IgD-negative memory B cell (primary cell): ENCODE data around the gene BRD4. TPM values are rescaled to one million over a fixed set of nuclear protein-coding genes. Genes with fewer than 3 reads are reported as not detected.
A peak's percentile ranks its signal among the peaks of the same experiment; 100 is the strongest.

Experiments
- H3K27ac Mint-ChIP-seq, 3 donors: one replicate each; pipeline ENCODE4 v1.8.0; 2020 to 2022; ENCODE audit warnings: mild to moderate bottlenecking in 3 of 3, mixed read lengths in 3 of 3, moderate library complexity in 1 of 3
- H3K27me3 Mint-ChIP-seq: one replicate; pipeline ENCODE4 v1.8.0; 2021; ENCODE audit warnings: mixed read lengths
- H3K36me3 Mint-ChIP-seq: one replicate; pipeline ENCODE4 v1.8.0; 2020; ENCODE audit warnings: mild to moderate bottlenecking, mixed read lengths
- H3K4me1 Mint-ChIP-seq, 3 donors: one replicate each; pipeline ENCODE4 v1.8.0; 2020 to 2022; ENCODE audit warnings: mixed read lengths in 3 of 3, mild to moderate bottlenecking in 1 of 3
- H3K4me3 Mint-ChIP-seq, 4 donors: one replicate each; pipeline ENCODE4 v1.8.0; 2020 to 2022; ENCODE audit warnings: mild to moderate bottlenecking in 4 of 4, mixed read lengths in 4 of 4, moderate library complexity in 3 of 4
- H3K9me3 Mint-ChIP-seq, 3 donors: one replicate each; pipeline ENCODE4 v1.8.0; 2020 to 2021; ENCODE audit warnings: mixed read lengths in 3 of 3, mild to moderate bottlenecking in 1 of 3
- polyA plus RNA-seq: library from polyadenylated mRNA; unstranded; fragments of 300-500 nt; fragmentation: Illumina TruSeq; gene quantifications from one replicate; pipeline ENCODE4 v1.2.3, GENCODE V29; 2021

BRD4 gene
- polyA plus RNA-seq, 1 donor from 2014 or later: 20.5 TPM

DNA sequence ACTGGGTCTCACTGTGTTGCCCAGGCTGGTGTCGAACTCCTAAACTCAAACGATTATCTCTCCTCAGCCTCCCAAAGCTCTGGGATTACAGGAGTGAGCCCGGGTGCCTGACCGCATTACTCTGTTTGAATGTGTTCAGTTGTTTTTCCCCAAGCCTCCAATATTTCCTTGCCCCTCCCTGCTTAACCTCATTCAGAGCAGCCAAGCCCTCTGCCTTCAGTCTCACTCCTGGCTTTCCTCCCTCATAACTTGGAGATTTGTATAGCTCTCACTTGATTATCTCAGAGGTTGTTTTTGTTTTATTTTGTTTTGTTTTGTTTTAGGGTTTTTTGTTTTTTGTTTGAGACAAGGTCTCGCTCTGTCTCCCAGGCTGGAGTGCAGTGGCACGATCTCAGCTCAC lies 111.5 kb downstream of the BRD4 start:
- Mint-ChIP-seq H3K4me1 (peaks cover 0 to 7% (median 6%) of the 10 kb centered on the region in 3 donors), H3K27ac (peak overlapping the region in 2 of 3 donors; percentile 30 to 80), H3K36me3 (peaks cover 1% of the 10 kb centered on the region), H3K9me3 (no peaks in the 10 kb centered on the region), H3K4me3 (peak overlapping the region in 1 of 4 donors; percentile 26), H3K27me3 (peaks cover 15% of the 10 kb centered on the region)

DNA sequence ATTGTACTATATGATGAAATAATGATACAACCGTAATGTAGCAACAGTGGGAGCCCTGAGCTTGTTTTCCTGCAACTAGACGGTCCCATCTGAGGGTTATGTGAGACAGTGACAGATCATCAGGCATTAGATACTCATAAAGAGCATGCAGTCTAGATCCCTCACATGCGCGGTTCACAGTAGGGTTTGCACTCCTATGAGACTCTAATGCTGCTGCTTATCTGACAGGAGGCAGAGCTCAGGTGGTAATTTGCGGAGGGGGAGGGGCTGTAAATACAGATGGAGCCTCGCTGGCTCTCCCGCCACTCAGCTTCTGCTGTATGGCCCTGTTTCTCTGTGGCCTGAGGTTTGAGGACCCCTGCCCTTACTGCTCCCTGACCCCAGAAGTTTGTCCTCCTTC lies 113.8 kb downstream of the BRD4 start:
- no peaks in the 10 kb centered on the region for H3K9me3 Mint-ChIP-seq
- peaks cover 1% of the 10 kb centered on the region for H3K36me3 Mint-ChIP-seq
- peaks cover 9% of the 10 kb centered on the region for H3K27me3 Mint-ChIP-seq
- no peak overlapping the region for H3K4me3 Mint-ChIP-seq
- H3K4me1 Mint-ChIP-seq: peaks cover 0 to 5% (median 3%) of the 10 kb centered on the region in 3 donors
- H3K27ac Mint-ChIP-seq: peak overlapping the region in 1 of 3 donors; percentile 86

DNA sequence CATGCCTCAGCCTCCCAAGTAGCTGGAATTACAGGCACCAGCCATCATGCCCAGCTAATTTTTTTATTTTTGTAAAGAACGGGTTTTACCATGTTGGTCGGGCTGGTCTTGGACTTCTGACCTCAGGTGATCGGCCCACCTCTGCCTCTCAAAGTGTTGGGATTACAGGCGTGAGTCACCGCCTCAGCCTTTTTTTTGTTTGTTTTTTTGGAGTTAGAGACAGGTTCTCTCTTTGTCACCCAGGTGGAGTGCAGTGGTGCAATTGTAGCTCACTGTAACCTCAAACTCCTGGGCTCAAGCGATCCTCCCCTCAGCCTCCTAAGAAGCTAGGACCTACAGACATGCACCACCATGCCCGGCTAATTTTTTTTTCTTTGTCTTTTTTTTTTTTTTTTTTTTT lies 116.0 kb downstream of the BRD4 start:
- H3K36me3 Mint-ChIP-seq: peaks cover 1% of the 10 kb centered on the region
- H3K9me3 Mint-ChIP-seq: no peaks in the 10 kb centered on the region
- H3K27me3 Mint-ChIP-seq: peaks cover 2% of the 10 kb centered on the region
- H3K4me1 Mint-ChIP-seq: no peaks in the 10 kb centered on the region
- no peak overlapping the region for H3K4me3 Mint-ChIP-seq
- no peak overlapping the region for H3K27ac Mint-ChIP-seq

DNA sequence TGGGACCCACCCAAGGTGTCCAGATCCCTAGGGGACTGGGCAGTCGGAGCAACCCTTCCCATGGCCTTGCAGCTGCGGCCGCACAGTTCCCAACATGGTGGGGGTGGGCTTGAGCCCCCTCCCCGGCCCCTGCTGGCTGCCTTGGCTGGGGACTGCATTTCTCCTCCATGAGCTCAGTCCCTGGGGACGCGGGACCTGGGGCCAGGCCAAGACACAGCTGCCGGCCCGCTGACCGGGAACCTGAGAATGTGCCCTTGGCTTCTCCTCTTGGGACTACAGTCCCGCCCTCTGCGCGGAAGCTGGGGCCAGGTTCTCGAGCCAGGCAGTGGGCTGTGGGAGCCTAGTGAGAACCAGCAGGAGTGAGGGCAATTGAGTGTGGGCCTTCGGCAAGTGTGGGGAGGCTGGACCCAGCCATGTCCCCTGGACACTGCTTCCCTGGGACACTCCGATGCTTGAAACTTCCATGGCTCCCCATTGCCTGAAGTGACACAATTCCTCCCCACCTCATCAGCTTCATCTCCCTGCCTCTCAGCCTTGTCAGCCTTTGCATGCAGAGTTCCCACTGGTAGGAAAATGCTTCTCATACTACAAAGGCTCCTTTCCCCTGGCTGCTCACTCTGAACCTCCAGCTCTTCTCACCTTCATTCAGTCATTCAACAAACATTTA lies 118.5 kb downstream of the BRD4 start:
- Mint-ChIP-seq H3K4me3 (no peak overlapping the region), H3K27me3 (peaks cover 2% of the 10 kb centered on the region), H3K36me3 (no peaks in the 10 kb centered on the region), H3K9me3 (no peaks in the 10 kb centered on the region), H3K4me1 (no peaks in the 10 kb centered on the region), H3K27ac (no peak overlapping the region)

DNA sequence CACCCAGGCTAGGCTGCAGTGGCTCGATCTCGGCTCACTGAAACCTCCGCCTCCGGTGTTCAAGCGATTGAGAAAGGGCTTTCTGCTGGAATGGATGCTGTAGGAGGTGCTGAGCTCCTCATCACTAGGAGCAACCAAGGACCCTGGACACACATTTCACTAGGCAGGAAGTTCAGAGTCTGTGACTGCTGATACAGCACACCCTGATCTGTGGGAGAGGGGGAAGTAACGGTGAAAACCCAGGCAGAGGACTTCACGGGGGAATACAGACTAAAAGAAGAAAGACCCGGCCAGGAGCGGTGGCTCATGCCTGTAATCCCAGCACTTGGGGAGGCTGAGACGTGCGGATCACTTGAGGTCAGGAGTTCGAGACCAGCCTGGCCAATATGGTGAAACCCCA lies 119.6 kb downstream of the BRD4 start:
- H3K36me3 Mint-ChIP-seq: no peaks in the 10 kb centered on the region
- H3K4me1 Mint-ChIP-seq: no peaks in the 10 kb centered on the region
- H3K9me3 Mint-ChIP-seq: no peaks in the 10 kb centered on the region
- H3K27ac Mint-ChIP-seq: no peak overlapping the region
- H3K27me3 Mint-ChIP-seq: peaks cover 3% of the 10 kb centered on the region
- H3K4me3 Mint-ChIP-seq: no peak overlapping the region

DNA sequence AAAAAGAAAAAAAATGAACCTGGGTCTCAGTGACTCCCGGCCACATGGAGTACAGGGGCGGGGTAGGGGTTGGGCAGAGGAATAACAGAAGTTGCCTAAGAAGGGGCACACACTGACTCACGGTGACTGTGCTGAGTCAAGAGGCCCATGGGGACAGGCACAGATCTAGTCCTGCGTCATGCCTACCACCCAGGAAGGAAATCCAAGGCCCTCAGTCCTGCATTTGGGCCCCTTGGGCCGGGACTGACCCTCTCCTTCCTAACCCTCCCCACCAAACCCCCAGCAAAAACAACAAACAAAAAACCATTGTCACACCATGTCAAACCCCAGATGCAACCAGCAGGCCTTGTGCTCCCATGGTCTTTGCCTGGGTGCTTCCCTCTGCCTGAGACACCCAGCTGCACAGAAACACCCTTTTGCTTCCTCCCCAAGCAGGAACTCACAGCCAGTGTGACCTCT lies 122.0 kb downstream of the BRD4 start:
- Mint-ChIP-seq H3K36me3 (no peaks in the 10 kb centered on the region), H3K27ac (no peak overlapping the region), H3K4me3 (no peak overlapping the region), H3K4me1 (no peaks in the 10 kb centered on the region), H3K9me3 (peaks cover 0 to 4% (median 0%) of the 10 kb centered on the region in 3 donors), H3K27me3 (peaks cover 7% of the 10 kb centered on the region)

DNA sequence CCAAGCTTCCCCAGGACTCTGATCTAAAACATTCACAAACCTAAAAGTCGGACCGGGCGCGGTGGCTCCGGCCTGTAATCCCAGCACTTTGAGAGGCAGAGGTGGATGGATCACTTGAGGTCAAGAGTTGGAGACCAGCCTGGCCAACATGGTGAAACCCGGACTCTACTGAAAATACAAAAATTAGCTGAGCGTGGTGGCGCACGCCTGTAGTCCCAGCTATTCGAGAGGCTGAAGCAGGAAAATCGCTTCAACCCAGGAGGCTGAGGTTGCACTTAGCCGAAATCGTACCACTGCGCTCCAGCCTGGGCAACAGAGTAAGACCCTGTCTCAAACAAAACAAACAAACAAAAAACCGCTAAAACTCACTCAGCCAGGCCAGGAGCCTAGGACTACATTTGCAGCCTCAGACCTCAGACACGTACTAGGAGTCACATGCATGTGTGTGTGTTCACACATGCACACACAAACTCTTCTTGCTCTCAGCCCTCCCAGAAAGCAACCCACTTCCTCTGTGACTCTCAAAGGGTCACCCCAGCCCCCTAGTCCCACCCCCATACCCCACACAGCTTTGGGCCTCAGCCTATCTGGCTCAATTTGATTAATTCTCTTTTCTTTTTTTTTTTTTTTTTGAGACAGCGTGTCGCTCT lies 130.8 kb downstream of the BRD4 start:
- Mint-ChIP-seq H3K27me3 (peaks cover 53% of the 10 kb centered on the region), H3K9me3 (peaks cover 0 to 7% (median 0%) of the 10 kb centered on the region in 3 donors), H3K27ac (no peak overlapping the region), H3K4me1 (peaks cover 0 to 11% (median 4%) of the 10 kb centered on the region in 3 donors), H3K4me3 (peak overlapping the region in 3 of 4 donors; percentile 43 to 72 (median 46)), H3K36me3 (peaks cover 2% of the 10 kb centered on the region)

DNA sequence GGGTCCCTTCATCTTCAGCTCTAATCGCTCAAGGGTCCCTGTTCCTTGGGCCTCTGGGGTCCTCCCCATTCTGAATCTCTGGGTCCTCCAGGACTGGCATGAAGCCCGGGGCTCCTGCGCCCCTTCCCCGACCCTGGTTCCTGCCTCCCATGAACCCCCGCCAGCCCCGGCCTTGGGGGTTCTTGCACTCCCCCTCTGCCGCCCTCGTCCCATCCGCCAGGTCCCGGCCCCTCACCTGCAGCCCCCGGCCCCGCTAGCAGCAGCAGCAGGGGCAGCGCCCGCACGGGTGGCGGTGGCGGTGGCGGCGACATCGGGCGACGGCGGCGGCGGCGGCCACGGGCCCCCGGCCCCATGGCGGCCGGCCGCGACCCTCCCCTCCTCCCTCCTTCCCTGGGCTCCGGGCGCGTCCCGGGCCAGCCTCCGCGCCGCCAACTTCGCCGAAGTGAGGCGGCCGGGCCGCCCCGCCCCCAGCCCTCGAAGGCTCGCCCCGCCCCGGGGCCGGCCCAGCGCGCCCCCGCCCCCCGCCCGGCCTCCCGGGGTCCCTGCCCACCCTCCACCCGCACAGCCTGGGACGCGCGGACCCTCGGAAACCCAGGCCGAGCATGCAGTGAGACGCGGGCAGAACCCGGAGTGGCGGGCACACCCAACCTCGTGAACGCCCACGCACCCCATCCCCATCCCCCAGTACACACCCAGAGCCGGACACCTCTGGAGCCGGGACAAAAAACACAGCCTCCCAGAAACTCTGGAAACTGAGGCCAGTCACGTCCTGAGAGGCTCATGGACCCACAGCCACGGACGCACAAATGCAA lies 131.6 kb downstream of the BRD4 start, which contains the start of gene NOTCH3:
Gene NOTCH3 (minus strand): TSS at position 443 of the 812 bp plus-strand sequence. CDS start 90 bp downstream, at position 353.
- Mint-ChIP-seq H3K4me3 (peak within 1 kb of the TSS in 3 of 4 donors; percentile 43 to 72 (median 46)), H3K9me3 (peaks cover 0 to 4% (median 0%) of the 10 kb centered on the region in 3 donors), H3K4me1 (peaks cover 0 to 11% (median 5%) of the 10 kb centered on the region in 3 donors), H3K27me3 (peaks cover 54% of the 10 kb centered on the region), H3K36me3 (peaks cover 2% of the 10 kb centered on the region), H3K27ac (no peak within 1 kb of the TSS)

DNA sequence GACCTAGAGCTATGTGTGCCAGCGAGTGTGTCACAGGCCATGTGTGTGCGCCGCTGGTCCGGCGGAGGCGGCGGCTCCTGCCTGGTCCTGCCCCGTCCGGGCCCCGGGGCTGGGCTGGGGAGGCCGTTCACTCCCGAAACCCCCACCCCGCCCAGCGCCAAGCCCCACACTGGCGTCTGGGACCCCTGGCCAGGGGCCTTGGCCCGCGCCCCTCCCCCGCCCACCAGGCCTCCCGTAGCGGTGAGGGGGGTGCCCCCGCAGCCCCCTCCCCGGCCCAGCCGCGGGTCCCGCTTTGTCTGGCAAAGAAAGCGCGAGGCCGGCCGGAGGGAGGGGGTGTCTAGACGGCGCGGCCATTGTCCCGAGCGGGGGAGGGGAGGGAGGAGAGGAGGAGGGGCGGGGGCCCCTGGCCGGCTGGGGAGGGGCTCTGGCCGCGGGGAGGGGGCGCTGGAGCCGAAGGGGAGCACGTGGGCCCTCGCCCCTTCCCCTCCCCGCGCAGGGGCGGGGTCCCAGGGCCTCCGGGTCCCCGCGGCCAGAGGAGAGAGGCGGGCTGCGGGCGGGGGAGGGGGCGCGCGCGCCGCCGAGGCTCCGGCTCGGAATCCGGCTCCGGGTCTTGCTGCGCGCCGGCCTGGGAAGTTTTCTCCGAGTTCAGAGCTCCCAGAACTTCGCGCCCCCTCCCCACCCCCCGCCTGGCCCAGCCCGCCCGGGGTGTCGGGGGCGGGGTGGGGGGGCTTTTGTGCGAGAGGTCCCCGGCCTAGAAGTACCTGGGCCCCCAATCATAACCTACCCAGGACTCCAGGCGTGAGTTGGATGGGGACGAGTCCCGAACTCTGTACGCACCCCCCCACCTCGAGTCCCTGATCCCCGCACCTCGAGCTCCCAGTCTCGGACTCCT lies 132.4 kb downstream of the BRD4 start:
- H3K27me3 Mint-ChIP-seq: peaks cover 56% of the 10 kb centered on the region
- peak overlapping the region in 2 of 4 donors; percentile 47 to 72 for H3K4me3 Mint-ChIP-seq
- H3K4me1 Mint-ChIP-seq: peaks cover 0 to 11% (median 6%) of the 10 kb centered on the region in 3 donors
- H3K9me3 Mint-ChIP-seq: peaks cover 0 to 3% (median 0%) of the 10 kb centered on the region in 3 donors
- no peak overlapping the region for H3K27ac Mint-ChIP-seq
- H3K36me3 Mint-ChIP-seq: peaks cover 2% of the 10 kb centered on the region

DNA sequence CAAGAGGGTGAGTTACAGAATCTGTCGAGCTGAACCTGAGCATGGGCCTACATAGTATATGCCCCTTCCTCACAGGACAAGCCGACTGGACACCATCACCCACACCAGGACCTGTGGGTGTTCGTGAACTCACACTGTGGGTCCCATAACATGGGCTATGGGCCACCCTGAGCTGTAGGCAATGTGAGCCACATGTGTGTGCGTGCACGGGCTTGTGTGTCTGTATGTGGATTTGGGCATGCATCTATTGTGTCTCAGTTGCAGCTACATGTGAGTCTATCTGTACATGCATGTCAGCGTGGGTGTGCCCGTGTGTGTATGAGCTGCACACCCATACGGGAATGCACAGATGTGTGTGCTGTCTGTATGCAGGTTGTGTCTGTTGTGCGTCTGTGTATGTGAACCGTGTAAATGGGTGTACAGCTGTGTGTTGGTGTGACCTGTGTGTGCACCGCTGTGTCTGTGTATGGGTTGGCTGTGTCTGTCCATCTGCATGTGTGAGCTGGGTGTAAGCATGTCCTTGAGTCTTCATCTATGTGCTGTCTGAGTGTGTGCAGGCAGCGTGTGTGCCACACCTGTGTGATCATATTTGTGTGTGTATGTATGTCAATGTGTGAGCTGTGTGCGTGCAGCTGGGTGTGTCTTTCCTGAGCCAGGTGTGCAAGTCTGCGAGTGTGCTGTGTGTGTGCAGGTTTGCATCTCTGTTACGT lies 133.2 kb downstream of the BRD4 start:
- Mint-ChIP-seq H3K4me3 (peak overlapping the region in 2 of 4 donors; percentile 47 to 72), H3K4me1 (peaks cover 0 to 11% (median 9%) of the 10 kb centered on the region in 3 donors), H3K36me3 (peaks cover 2% of the 10 kb centered on the region), H3K27me3 (peaks cover 62% of the 10 kb centered on the region), H3K9me3 (peaks cover 0 to 3% (median 0%) of the 10 kb centered on the region in 3 donors), H3K27ac (no peak overlapping the region)

DNA sequence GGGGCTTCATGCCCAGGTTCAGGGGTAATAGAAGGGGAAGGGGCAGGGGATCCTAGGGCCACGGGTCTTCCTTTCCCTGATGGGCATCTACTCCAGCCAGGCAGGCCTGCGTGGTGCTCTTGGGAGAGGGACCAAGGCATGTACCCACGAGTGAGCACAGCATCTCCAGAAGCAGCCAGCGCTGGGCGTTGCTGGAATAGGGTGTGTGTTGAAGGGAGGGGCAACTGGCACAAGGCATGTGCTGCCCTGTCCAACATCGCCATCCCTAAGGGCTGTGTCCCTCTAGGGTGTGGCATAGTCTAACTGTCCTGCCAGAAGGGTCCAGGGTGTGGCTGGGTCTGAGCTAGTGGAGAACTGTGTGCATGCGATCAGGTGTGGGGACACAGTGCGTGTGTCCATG lies 134.4 kb downstream of the BRD4 start:
- no peak overlapping the region for H3K27ac Mint-ChIP-seq
- peak overlapping the region in 1 of 4 donors; percentile 6 for H3K4me3 Mint-ChIP-seq
- peaks cover 0 to 2% (median 0%) of the 10 kb centered on the region in 3 donors for H3K9me3 Mint-ChIP-seq
- H3K36me3 Mint-ChIP-seq: peaks cover 2% of the 10 kb centered on the region
- peaks cover 0 to 11% (median 9%) of the 10 kb centered on the region in 3 donors for H3K4me1 Mint-ChIP-seq
- H3K27me3 Mint-ChIP-seq: peaks cover 67% of the 10 kb centered on the region

DNA sequence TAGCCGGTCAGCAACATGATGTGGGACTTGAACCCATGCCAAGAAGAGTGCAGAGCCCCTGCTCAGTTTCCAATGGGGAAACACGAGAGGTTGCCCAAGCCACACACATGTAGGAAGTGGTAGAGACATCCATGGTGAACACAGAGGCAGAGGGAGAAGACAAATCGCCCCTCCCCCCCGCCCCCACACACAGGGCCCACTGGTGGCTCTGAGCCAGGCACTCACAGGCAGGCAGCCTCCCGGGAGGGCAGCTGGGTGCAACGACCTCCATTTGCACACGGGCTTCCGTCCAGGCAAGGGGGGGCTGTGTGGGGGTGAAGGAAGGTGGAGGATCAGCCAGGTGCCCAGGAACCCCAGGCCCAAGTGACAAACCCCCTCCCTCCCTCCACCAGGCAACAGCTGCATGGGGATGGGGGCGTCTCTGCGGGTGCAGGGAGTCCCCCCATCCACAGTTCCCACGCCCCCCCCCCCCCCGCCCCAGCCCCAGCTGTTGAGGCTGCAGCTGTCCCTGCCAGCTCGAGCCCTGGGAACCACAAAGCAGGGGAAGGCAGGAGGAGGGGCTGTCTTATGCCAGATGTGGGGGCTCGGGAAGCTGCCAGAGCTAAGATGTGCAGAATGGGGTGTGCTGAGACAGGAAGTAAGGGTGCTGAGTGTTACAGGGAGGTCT lies 134.9 kb downstream of the BRD4 start:
- Mint-ChIP-seq H3K4me3 (peak overlapping the region in 2 of 4 donors; percentile 41 to 57), H3K4me1 (peaks cover 0 to 11% (median 9%) of the 10 kb centered on the region in 3 donors), H3K27ac (no peak overlapping the region), H3K9me3 (no peaks in the 10 kb centered on the region), H3K27me3 (peaks cover 65% of the 10 kb centered on the region), H3K36me3 (no peaks in the 10 kb centered on the region)

DNA sequence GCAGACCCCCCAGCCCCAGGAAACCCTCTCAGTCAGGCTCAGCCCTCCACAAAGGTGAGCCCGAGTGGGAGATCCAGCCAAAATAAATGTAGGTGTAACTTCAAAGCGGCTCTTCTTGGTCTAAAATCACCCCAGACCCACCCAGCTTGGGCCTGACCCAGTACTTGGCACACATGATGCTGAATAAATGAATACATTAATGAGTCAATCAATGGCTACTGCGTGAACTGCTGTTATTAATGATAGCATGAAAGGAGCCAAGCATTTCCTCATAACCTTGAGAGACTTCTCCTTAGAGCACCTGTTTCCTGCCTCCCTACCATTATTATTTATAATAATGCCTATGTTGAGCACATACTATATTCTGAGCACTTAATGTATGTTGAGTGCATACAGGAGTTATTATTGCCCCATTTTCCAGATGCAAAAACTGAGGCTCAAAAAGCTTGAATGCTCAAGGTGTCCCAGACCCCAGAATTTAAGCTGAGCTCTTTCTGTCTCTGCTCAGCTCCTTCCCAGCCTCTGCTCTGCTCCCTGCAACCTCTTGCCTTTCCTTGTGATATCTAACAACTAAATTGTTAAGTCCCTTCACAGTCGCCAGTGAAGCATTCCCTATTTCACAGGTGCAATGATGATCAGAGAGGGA lies 135.9 kb downstream of the BRD4 start:
- Mint-ChIP-seq H3K4me1 (peaks cover 0 to 11% (median 9%) of the 10 kb centered on the region in 3 donors), H3K27me3 (peaks cover 65% of the 10 kb centered on the region), H3K27ac (no peak overlapping the region), H3K9me3 (no peaks in the 10 kb centered on the region), H3K4me3 (peak overlapping the region in 1 of 4 donors; percentile 65), H3K36me3 (no peaks in the 10 kb centered on the region)
